ENCODE measurements around the gene CACNB1.
"Not testable (repeated sequence)": the region's sequence is repeated elsewhere in the genome, so short reads cannot be mapped to it uniquely, and the experiment has no call there.

The CACNB1 gene

DNA sequence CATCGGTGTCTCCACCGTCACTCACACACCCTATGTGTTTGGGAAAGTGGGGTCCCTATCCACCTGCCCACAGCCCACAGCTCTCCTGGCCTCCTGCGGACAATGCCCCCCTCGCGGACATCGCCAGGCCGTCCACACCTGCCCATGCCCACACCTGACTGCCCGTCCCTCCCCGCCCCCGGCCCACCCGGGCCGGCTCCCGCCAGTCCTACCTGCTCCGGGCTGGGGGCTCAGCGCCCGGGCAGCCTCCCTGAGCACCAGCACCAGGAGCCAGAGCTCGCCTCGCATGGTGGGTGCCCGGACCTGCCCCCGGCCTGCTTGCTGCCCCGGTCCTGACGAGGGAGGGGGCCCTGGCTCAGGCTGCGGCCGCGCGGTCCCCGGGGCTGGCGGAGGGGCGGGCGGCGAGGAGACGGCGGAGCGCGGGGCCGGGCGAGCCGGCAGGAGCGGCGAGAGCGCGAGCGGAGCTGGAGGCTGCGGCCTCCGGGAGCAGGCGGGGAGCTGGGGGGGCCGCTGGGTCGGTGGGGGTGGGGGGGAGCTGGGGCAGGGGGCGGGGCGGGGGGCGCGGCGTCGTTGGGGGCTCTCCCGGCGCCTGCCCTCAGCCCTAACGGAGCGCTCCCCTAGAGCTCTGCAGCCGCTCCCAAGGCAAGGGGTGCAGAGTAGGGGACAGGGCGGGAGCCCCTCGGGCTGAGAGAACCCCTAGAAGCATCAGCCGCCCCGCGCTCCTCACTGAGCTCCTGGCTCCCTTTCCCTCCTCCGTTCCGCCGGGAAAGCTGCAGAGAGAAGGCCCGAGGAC, 46.1 kb downstream of the CACNB1 start, which contains the start of gene PLXDC1:
PLXDC1 (minus strand) TSS at position 488 of the 793 bp plus-strand sequence; CDS start at position 288, 200 bp downstream.
- no peak for DNase-seq (ENCODE audit: low read depth, low spot score)

GRCh38 chr17:39150795-39151149, 46.7 kb downstream of the CACNB1 start:
- DNase-seq (ENCODE audit: low read depth, low spot score), result no peak

GRCh38 chr17:39150104-39150634, 47.3 kb downstream of the CACNB1 start:
- DNase-seq (ENCODE audit: low read depth, low spot score), result no peak

- no peak for DNase-seq (ENCODE audit: low read depth, low spot score)
Measured at GRCh38 chr17:39147221-39148185, 50.0 kb downstream of the CACNB1 start.

DNA sequence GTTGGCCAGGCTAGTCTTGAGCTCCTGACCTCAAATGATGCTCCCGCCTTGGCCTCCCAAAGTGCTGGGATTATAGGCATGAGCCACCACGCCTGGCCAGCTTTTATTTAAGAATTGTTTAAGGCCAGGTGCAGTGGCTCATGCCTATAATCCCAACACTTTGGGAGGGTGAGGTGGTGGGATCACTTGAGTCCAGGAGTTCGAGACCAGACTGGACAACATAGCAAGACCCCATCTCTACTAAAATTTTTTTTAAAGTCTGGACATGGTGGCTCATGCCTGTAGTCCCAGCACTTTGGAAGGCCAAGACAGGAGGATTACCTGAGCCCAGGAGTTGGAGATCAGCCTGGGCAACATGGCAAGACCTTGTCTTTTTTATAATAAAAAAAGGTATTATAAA, 51.2 kb downstream of the CACNB1 start:
- DNase-seq (ENCODE audit: low read depth, low spot score), result no peak

GRCh38 chr17:39145143-39145542, 52.3 kb downstream of the CACNB1 start:
- DNase-seq (ENCODE audit: low read depth, low spot score), result no peak

DNA sequence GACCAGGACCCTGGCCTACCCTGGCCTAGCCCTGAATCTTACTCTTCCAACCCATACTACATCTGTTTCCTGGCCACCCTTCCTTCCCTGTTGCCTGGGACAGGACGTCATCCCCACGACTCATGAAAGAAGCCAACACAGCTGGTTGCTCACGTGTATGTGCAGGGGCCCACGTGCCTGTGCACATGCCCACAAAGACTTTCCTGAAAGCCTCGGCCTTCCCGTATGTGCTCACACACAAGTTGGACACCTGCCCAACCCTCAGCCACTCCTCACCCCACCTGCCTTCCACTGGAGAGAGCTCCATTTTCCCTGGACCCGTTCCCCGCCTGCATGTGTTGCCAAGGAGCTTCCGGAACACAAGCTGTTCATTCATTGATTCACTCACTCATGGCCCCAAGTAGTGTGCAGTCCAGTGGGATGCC, 53.0 kb downstream of the CACNB1 start:
- DNase-seq (ENCODE audit: low read depth, low spot score), result no peak

DNA sequence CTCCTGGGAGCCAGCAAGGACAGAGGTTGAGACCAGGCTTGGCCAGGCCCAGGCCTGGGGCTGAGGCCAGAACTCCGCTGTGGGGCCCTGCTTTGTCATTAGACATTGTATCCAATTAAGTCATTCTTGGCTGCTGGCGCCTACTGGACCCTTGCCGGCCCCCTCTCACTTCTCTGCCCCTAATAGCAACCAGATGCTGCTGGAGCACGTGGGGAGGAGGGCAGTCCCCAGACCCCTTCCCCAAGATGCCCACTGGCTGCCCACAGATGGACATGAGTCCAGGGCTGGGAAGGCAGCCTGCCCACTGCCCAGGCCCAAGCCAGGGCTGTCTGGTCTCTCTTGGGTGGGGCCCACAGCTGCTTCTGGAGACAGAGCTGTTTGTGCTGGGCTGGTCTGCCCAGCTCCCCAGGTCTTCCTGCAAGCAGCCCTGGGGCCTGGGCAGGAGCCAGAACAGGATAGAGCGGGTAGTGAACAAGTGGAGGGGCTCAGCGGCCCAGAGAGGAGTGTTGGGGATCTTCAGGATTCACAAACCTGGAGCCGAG, 53.8 kb downstream of the CACNB1 start:
- DNase-seq (ENCODE audit: low read depth, low spot score), result no peak

- no peak for DNase-seq (ENCODE audit: low read depth, low spot score)
Measured at GRCh38 chr17:39141915-39142664, 55.4 kb downstream of the CACNB1 start.

GRCh38 chr17:39141294-39141693, 56.2 kb downstream of the CACNB1 start:
- DNase-seq (ENCODE audit: low read depth, low spot score), result no peak

DNA sequence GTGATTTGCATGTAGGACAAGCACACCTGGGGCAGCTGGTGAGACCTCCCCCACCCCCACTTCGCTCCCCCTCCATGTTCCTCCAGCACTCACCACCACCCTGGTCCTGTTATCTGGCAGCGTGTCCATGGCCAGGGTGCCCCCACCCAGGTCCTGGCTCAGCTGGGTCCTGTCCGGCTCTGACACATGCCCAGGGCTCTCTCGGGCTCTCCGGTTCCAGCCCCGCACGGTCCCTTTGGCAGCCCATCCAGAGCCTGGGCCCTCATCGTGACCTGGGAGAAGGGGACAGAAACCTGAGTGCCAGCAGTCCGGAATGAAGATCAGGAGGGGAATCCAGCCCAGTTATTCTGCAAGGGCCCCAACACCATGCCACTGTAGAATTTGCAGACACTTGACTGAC, 57.9 kb downstream of the CACNB1 start:
- no peak for DNase-seq (ENCODE audit: low read depth, low spot score)

GRCh38 chr17:39139161-39139511, 58.3 kb downstream of the CACNB1 start:
- DNase-seq (ENCODE audit: low read depth, low spot score), result no peak

DNA sequence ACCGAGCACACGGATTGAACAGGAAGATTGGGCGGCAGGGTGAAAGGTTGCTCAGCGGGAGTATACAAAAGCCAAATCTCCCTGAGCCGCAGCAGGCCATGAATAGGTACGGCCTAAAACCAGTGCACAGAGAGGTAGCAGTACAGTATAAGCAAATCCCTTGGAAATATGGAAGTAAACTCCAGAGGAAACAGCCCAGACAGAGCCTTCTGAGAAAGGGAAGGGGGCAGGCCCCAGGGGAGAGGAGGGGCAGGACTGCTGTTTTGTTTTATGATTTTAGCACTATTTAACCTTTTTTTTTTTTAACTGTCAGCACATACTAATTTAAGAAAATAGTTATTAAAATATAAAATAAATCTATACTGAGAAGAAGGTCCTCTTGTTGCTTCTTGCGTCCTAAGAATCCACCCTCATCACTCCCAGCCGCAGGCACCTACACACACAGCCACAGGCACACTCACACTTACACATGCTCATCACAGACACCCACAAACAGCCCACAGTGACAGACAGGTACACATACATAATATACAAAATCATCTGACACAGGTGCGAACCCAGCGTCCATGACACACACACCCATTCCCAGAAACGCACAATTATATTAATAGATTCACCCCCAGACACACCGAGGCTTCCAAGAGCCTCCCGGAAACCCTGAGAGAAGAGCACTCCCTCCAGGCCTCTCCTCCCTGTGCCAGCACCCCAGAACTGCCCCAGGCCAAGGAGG, 58.9 kb downstream of the CACNB1 start:
- no peak for DNase-seq (ENCODE audit: low read depth, low spot score)

DNA sequence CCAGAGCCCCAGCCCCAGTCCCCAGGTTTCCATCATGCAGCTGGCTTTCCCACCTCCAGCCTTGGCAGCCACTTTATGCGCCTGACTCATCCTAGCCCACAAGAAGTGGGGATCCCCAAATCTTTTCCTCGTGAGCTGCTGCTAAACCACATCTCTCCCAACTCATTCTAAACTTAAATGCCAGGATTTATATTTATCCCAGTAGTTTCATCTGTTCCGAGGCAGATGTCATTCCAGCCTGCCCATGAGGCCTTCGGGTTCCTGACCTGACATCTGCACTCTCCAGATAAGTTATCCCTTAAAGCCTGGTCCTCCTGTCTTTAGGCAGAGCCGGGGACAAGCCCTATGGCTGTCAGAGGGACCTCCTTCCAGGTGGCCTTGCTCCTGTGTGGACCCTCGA, 62.6 kb downstream of the CACNB1 start:
- no peak for DNase-seq (ENCODE audit: low read depth, low spot score)

DNA sequence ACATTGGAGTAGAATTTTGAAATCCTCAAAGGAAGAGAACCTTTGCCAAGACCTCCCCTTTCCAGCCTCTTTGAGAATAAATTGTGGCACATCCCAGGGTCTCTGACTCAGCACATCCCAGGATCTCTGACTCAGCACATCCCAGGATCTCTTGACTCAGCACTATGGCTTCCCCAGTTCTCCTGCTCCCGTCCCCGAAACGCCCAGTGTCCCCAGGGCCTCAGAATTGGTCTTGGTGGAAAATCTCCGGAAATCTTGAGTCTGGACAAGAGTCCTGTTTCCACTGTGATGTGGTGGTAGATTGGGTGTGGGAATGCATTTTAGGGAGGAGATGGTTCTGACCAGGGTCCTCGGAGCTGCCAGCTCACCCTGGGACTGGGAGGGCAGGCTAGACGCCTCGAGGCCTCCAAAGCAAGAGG, 65.3 kb downstream of the CACNB1 start:
- no peak for DNase-seq (ENCODE audit: low read depth, low spot score)

DNA sequence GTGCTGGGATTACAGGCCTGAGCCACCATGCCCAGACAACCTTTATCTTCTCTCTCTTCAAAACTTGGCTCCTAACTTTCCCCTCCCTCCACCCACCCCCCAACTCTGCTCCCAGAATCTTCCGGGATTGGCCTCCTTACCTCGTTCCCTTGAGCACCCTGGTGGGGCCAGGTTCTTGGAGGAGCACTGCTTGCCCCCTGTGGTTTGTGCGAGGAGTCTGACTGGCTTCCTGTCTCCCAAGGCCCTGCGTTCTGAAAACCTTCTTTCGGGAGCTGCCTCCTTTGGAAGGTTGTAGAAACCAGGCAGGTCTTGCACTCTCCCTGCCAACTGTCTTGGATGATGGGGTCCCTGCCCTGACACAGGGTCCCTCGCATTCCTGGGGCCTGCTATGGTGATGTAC, 65.9 kb downstream of the CACNB1 start:
- DNase-seq (ENCODE audit: low read depth, low spot score), result no peak

DNA sequence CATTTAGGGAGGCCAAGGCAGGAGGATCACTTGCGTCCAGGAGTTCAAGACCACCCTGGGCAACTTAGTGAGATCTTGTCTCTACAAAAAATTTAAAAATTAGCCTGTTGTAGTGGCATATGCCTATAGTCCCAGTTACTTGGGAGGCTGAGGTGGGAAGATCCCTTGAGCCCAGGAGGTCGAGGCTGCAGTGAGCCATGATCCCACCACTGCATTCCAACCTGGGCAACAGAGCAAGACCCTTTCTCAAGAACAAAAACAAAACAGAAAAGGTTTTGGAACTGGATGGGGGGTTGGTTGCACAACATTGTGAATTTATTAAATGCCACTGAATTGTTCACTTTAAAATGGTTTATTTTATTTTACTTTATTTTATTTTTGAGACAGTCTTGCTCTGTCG, 67.3 kb downstream of the CACNB1 start:
- DNase-seq (ENCODE audit: low read depth, low spot score), result no peak

GRCh38 chr17:39129544-39129943, 67.9 kb downstream of the CACNB1 start:
- not testable (repeated sequence) for DNase-seq (ENCODE audit: low read depth, low spot score)

DNA sequence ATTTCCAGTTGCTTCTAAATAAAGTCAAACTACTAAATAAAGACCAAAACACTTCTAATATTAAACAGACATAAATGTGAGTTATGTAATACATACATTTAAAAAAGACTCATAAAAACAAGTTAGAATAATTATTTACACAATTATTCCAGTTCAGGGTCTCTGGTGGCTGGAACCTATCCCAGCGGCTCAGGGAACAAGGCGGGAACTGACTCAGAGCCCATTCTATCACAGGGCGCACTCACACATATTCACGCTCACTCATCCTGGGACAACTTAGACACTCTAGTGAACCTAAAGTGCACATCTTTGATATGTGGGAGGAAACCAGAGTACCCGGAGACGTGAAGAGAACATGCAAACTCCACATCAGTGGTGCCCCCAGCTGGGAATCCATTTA, 71.0 kb downstream of the CACNB1 start:
- DNase-seq (ENCODE audit: low read depth, low spot score), result no peak

- no peak for DNase-seq (ENCODE audit: low read depth, low spot score)
Measured at GRCh38 chr17:39125143-39125875, 72.2 kb downstream of the CACNB1 start.

Measured in activated CD4-positive, CD25-positive, alpha-beta regulatory T cell treated with anti-CD3 and anti-CD28 coated beads, Interleukin-2, amount 50 U/mL, for 16 hours (primary cell).